WI38 (cell line): ENCODE measurements around the gene KYAT1.

ENCODE experiments used
- H3K4me3 ChIP-seq: 2 replicates; pipeline ENCODE4 v1.5.1; 2011; ENCODE audit warnings: low read depth, mild to moderate bottlenecking, control low read depth, low read length
- TF ChIP-seq, protein P1 (sequence below): IDR thresholded peaks from 2 replicates; pipeline ENCODE4 v1.5.1; 2012; ENCODE audit warnings: low read depth, mild to moderate bottlenecking, control low read depth, low read length

Gene KYAT1

DNA sequence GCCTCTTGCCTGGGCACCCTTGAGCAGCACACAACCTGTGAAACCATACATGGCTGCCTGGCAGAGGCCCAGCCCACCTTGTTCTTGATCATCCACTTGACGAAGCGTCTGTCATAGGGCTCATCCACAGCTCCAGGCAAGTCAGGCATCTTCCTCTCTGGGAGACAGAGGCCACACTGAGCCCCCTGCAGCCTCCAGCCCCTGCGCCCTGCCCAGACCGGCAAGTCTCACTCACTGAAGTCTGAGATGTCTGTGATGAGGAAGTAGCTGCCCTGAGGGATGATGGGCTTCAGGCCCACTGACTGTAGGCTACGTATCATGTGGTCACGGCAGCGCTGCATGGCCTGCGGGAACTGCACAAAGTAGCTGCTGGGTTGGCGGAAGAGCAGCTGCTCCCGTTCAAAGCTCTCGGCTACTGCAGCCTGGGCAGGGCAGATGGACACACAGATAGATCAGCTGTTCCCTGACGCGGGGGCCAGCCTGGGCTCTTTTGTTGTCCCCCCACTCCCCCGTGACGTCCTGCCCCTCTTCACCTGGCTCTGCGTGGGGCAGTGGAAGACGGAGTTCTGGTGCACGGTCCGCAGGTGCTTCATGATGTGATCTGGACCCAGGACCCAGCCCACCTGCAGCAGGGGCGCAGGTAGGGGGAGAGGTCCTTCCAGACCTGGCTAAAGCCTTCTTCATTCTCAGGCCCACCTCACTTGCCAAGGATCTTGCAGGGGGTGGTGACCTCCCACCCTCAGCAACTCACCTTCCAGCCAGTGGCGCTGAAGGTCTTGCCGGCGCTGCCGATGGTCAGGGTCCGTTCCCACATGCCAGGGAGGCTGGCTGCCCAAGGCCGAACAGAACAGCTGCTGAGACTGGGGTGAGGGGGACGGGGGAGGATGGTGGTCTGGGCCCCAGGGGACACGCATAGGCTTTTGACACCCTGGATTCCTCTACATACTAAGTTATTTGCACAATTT, 46.2 kb downstream of the KYAT1 start:
- H3K4me3 ChIP-seq = no peak overlapping the region
- TF ChIP-seq, protein P1, sequence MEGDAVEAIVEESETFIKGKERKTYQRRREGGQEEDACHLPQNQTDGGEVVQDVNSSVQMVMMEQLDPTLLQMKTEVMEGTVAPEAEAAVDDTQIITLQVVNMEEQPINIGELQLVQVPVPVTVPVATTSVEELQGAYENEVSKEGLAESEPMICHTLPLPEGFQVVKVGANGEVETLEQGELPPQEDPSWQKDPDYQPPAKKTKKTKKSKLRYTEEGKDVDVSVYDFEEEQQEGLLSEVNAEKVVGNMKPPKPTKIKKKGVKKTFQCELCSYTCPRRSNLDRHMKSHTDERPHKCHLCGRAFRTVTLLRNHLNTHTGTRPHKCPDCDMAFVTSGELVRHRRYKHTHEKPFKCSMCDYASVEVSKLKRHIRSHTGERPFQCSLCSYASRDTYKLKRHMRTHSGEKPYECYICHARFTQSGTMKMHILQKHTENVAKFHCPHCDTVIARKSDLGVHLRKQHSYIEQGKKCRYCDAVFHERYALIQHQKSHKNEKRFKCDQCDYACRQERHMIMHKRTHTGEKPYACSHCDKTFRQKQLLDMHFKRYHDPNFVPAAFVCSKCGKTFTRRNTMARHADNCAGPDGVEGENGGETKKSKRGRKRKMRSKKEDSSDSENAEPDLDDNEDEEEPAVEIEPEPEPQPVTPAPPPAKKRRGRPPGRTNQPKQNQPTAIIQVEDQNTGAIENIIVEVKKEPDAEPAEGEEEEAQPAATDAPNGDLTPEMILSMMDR = no peak

DNA sequence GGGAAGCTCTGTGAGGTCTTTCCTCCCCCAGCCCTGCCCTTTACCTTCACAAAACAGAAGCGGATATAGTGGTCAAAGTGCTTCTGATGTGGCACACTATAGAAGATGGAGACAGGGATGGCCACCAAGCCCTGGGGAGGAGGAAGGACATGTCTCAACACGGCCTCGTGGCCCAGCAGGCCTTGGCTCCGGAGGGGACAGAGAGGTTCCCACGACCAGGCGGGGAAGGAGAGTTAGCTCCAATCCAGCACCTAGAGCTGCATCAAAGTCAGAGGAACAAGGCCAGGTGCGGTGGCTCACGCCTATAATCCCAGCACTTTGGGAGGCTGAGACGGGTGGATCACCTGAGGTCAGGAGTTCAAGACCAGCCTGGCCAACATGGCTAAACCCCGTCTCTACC, 48.1 kb downstream of the KYAT1 start:
- TF ChIP-seq, protein P1 = no peak
- no peak overlapping the region for H3K4me3 ChIP-seq

DNA sequence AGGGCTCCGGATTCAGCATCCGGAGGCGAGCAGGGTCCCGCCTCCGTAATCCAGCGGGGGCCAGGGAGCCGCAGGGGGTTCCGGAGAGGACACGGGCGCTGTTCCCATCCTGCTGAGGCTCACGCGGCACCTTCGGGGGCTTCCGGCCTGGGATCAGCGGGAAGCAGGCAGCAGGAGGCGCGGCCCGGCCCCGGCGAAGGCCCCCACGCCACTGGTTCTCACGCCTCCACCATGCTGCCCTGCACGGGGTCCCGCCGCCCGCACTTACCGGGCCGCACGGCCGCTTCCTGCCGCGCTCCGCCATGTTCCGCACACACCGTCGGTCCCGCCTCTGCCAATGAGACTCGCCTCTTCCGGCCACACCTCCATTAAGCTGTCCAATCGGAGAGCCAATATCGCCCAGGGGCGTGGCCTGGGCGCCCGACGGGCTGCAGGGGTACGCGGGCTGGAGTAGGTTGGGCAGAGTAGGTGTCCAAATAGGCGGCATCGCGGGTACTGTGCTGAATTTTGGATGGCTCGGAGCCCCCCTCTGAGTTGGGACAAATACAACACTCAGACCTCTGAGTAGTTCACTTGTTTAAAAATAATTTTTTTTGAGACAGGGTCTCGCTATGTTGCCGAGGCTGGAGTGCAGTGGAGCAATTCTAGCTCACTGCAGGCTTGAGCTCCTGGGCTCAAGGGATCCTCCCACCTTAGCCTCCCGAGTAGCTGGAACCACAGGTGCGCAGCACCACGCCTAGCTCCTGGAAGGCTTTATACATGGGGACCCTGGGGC, 52.1 kb downstream of the KYAT1 start, which contains the start of gene SPOUT1:
Gene SPOUT1, minus strand, starts transcription at position 318 of the 775 bp plus-strand sequence. Its CDS starts 14 bp downstream, at position 304.
- peak within 1 kb of the TSS; percentile 91 for H3K4me3 ChIP-seq
- TF ChIP-seq, protein P1 = no peak

DNA sequence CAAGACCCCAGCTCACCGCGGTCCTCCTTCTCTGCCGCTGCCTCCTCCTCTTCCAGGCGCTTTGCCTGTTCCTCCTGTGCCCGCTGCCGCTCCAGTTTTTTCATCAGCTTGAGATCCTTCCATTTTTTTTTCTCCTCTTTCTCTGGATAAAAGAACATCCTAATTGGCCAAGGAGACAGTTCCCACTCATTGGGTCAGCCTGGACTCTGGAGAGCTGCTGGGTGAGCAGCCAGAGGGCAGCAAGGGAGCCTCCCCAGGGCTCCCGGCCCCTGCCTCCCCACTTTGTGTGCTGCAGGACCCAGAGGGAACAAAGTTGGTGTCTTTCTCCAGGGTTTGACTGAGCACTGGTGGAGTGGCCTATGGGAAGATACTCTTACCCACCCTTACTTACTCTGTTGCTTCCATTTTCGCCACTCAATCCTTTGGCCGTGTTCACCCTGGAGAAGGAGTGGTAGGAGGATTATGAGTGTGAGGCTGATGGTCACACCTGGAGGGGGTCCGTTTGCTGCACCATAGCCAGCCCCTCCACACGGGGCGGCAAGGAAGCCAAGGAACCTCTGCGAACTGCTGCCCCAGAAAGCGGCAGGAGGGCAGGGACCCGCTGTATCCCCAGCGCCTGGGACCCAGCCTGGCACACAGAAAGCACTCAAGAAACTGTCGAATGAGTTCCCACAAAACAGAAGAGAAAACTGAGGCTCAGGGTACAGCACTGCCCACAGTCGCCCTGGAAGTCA, 52.9 kb downstream of the KYAT1 start:
- TF ChIP-seq, protein P1 = no peak
- H3K4me3 ChIP-seq = peak overlapping the region; percentile 91

DNA sequence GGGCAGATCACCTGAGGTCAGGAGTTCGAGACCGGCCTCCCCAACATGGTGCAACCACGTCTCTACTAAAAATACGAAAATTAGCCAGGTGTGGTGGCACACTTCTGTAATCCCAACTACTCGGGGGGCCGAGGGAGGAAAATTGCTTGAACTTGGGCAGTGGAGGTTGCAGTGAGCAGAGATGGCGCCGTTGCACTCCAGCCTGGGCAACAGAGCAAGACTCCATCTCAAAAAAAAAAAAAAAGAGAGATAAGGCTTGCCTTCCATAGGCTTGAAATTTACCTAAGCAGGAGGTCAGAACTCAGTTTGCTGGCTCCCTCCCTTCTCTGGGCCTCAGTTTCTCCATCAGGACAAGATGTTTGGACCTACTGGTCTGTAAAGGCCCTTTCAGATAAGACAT, 53.5 kb downstream of the KYAT1 start:
- H3K4me3 ChIP-seq = no peak overlapping the region
- TF ChIP-seq, protein P1 = no peak

DNA sequence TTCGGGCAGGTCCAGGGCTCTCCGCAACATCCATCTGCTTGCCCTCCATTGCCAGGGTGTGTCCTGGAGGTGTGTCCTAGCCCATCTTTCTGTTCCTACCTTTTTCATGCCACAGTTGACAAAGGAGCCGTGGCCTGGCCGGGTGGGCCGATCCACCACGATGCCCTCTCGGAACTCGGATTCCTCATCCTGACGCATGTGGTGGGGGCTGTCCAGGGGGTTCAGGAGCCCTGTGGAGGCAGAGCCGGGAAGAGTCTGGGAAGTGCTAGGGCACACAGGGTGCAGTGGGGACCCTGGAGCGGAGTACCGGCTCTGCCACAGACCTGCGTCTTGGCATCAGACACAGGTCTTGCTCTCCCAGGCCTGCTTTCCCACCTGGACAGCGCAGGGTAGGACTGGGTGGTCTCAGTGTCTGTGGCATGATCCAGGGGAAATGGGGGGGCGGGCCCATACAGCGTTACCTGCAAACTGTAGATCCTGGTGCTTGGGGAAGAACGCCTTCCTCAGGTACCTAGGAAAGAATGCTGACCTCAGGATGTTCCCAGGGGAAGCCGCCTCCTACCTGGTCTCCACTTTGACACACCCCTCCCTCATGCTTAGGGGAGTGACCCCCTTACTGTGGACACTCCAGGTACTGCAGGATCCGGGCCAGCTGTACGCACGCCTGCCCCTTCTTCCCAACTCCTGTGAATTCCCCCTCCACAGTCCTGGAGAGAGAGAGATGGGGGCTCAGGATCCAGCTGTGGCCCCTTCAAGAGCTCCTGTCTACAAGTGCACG, 55.6 kb downstream of the KYAT1 start:
- TF ChIP-seq, protein P1 = no peak
- H3K4me3 ChIP-seq = no peak overlapping the region
